Skeletal muscle tissue (tissue), 4 donors: ENCODE data around the gene HHLA2. TPM values are rescaled to one million over a fixed set of nuclear protein-coding genes. Genes with fewer than 3 reads are reported as not detected.
"Not testable (repeated sequence)": the region's sequence is repeated elsewhere in the genome, so short reads cannot be mapped to it uniquely, and the experiment has no call there.

Experiments
- H3K27ac ChIP-seq: one replicate; pipeline ENCODE4 v1.7.0; 2013; ENCODE audit warnings: mild to moderate bottlenecking, low read depth, low read length, inconsistent platforms
- H3K27me3 ChIP-seq, 3 donors: one replicate each; pipeline ENCODE4 v1.7.0; 2013; ENCODE audit warnings: low read length in 3 of 3; ENCODE audit not compliant: control insufficient read depth in 3 of 3, insufficient read depth in 3 of 3
- H3K36me3 ChIP-seq, 3 donors: one replicate each; pipeline ENCODE4 v1.7.0; 2013; ENCODE audit warnings: low read length in 3 of 3; ENCODE audit not compliant: control insufficient read depth in 3 of 3, insufficient read depth in 3 of 3
- H3K4me1 ChIP-seq, 3 donors: one replicate each; pipeline ENCODE4 v1.7.0; 2013; ENCODE audit warnings: low read length in 3 of 3, mild to moderate bottlenecking in 3 of 3; ENCODE audit not compliant: control insufficient read depth in 3 of 3, insufficient read depth in 3 of 3
- H3K4me3 ChIP-seq, 3 donors: one replicate each; pipeline ENCODE4 v1.7.0; 2013; ENCODE audit warnings: low read length in 3 of 3
- H3K9ac ChIP-seq, 3 donors: one replicate each; pipeline ENCODE4 v1.7.0; 2013; ENCODE audit warnings: low read length in 3 of 3, mild to moderate bottlenecking in 3 of 3, moderate library complexity in 2 of 3, low read depth in 1 of 3
- H3K9me3 ChIP-seq, 3 donors: one replicate each; pipeline ENCODE4 v1.7.0; 2013; ENCODE audit warnings: low read length in 3 of 3; ENCODE audit not compliant: control insufficient read depth in 3 of 3
- total RNA-seq: library from RNA; depleted of rRNA; stranded (reverse); fragments of >200 nt; gene quantifications from one replicate; pipeline ENCODE4 v1.2.3, GENCODE V29; 2014
- donor health status: Osteomylitis.

The HHLA2 gene, protein sequence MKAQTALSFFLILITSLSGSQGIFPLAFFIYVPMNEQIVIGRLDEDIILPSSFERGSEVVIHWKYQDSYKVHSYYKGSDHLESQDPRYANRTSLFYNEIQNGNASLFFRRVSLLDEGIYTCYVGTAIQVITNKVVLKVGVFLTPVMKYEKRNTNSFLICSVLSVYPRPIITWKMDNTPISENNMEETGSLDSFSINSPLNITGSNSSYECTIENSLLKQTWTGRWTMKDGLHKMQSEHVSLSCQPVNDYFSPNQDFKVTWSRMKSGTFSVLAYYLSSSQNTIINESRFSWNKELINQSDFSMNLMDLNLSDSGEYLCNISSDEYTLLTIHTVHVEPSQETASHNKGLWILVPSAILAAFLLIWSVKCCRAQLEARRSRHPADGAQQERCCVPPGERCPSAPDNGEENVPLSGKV
- not detected for total RNA-seq

DNA sequence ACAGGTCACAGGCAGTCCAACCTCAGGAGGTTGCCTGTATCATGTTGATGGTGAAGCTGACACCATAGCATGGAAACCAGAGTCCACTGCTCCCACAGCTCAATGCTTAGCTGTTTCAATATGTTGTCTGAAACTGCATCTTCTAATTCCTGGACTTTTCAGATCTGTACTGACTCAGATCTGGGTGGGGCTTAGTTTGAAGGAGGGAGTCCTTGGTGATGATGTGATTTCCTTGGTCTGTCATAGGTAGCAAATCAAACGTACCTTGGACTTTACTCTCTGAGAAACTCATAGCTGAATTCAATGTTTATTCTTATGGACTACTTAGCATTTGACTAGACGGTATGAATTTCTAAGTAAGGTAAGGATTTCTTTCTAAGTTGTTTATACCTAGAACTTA is at the start of gene HHLA2:
TSS of gene HHLA2 (plus strand) at position 310 of the 400 bp plus-strand sequence. CDS start 55,266 bp downstream, outside the sequence.
- no peak within 1 kb of the TSS for H3K4me3 ChIP-seq
- H3K9ac ChIP-seq = no peak within 1 kb of the TSS
- H3K27me3 ChIP-seq = no peaks in the 10 kb centered on the region
- H3K4me1 ChIP-seq = peaks cover 0 to 2% (median 0%) of the 10 kb centered on the region in 3 donors
- no peak within 1 kb of the TSS for H3K27ac ChIP-seq
- H3K9me3 ChIP-seq = no peaks in the 10 kb centered on the region
- no peaks in the 10 kb centered on the region for H3K36me3 ChIP-seq

DNA sequence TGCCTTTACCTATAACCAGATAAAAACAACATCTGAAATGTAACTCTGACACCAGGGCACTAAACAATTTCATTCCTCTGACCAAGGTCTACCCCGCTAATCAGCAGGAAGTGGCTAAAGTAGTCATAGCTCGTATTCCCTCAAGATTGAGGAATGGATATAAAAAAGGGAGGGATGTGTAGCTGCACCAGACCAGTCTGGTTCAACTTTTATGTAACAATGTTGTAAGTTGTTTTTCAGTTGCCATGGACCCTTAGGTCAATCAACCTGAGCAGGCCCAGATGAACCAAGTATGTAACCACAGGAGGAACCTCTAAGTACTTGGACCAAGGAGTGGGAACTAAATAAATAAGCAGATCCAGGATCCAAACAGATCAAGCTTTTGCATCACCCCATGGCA is 45.7 kb upstream of the HHLA2 start:
- Histone ChIP-seq H3K36me3 (no peaks in the 10 kb centered on the region), H3K27ac (no peak overlapping the region), H3K9ac (no peak overlapping the region), H3K9me3 (no peaks in the 10 kb centered on the region), H3K27me3 (no peaks in the 10 kb centered on the region), H3K4me3 (no peak overlapping the region), H3K4me1 (no peaks in the 10 kb centered on the region)

DNA sequence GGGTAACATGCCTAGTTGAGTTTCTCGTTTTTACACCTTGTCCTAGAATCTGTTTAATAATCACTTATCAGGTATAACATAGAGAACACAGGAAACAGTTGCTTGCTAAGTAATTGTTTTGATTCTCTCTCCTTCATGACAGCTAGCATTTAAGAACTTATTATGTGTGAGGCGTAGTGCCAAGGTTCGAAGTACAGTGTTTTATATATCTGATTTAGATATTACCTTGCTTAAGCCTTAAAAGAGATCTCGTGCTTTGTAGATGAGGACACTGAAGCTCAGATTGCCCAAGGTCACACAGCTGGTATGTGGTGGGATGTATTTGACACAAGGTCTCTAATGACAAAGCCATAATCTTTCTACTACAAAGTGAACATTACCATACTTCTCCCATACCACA is 45.1 kb upstream of the HHLA2 start:
- Histone ChIP-seq H3K36me3 (no peaks in the 10 kb centered on the region), H3K4me1 (no peaks in the 10 kb centered on the region), H3K27me3 (no peaks in the 10 kb centered on the region), H3K9me3 (no peaks in the 10 kb centered on the region), H3K9ac (no peak overlapping the region), H3K4me3 (no peak overlapping the region), H3K27ac (no peak overlapping the region)

DNA sequence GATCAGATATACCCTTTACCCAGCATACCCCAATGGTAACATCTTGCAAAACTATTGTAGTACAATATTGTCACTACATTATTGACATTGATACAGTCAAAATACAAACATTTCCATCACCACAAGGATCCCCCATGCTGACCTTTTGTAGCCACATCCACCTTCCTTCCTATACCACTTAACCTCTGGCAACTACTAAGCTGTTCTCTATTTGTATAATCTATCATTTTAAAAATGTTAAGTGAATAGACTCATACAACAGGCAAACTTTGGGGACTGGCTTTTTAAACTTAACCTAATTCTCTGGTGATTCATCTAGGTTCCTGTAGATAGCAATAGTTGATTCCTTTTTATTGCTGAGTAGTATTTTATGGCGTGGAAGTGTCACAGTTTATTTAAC is 44.5 kb upstream of the HHLA2 start:
- H3K4me1 ChIP-seq = no peaks in the 10 kb centered on the region
- H3K4me3 ChIP-seq = no peak overlapping the region
- H3K27me3 ChIP-seq = no peaks in the 10 kb centered on the region
- H3K9ac ChIP-seq = no peak overlapping the region
- no peaks in the 10 kb centered on the region for H3K36me3 ChIP-seq
- H3K9me3 ChIP-seq = no peaks in the 10 kb centered on the region
- no peak overlapping the region for H3K27ac ChIP-seq

DNA sequence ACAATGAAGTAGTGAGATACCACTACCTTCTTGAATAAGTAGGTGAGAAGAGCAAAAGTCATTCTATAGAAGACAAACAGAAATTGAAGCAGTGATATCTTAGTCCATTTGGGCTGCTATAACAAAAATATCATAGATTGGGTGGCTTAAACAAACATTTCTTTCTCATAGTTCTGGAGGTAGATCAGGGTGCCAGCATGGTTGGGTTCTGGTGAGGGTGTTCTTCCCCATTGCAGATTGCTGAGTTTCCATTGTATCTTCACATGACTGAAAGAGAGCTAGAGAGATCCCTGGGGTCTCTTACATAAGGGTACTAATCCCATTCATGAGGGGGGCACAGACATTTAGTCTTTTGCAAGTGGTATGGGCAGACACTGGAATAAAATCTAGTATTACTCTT is 41.2 kb upstream of the HHLA2 start:
- H3K27me3 ChIP-seq = no peaks in the 10 kb centered on the region
- H3K27ac ChIP-seq = no peak overlapping the region

DNA sequence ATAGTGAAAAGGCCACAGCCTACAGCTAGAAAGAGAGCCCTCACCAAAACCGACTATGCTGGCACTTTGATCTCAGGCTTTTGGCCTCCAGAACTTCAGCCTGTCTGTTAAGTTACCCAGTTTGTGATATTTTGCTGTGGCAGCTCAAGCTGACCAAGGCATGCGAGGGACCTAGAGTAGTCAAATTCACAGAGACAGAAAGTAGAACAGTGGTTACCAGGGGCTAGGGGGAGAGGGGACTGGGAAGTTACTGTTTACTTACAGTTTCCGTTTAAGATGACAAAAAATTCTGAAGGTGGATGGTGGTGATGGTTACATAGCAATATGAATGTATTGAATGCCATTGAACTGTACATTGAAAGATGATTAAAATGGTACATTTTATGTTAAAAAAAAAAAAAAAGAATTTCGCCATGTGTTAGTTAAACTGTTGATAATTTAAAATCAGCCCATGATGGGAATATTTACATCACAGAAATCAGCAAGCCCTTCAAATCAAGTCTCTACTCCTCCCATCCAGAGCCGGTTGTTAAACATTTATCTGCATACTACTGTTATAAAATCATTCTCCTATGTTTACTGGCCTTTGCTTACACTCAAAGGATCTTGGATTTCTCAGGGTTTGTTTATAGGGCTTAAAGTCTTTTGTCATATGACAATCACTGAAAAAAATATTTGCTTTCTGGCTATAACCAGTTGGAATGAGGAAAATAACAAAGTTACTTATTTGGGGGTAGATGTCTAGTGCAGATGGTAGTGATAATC is 31.6 kb upstream of the HHLA2 start:
- H3K9me3 ChIP-seq, H3K9ac ChIP-seq, H3K27me3 ChIP-seq, H3K4me3 ChIP-seq, H3K27ac ChIP-seq, H3K4me1 ChIP-seq, H3K36me3 ChIP-seq: not testable (repeated sequence)

More for the DNA sequence above, 41.2 kb upstream of the HHLA2 start:
- Histone ChIP-seq H3K36me3 (no peaks in the 10 kb centered on the region), H3K4me1 (no peaks in the 10 kb centered on the region), H3K9me3 (no peaks in the 10 kb centered on the region), H3K4me3 (no peak overlapping the region), H3K9ac (no peak overlapping the region)

DNA sequence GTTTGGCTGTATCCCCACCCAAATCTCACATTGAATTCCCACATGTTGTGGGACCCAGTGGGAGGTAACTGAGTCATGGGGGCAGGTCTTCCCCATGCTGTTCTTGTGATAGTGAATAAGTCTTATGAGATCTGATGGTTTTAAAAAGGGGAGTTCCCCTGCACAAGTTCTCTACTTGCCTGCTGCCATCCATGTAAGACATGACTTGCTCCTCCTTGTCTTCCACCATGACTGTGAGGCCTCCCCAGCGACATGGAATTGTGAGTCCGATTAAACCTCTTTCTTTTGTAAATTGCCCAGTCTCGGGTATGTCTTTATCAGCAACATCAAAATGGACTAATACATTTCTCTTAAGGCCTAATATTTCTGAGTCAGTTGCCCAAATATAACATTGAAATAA is 28.1 kb upstream of the HHLA2 start:
- H3K36me3 ChIP-seq, H3K4me1 ChIP-seq, H3K9me3 ChIP-seq, H3K27me3 ChIP-seq, H3K9ac ChIP-seq, H3K4me3 ChIP-seq, H3K27ac ChIP-seq: not testable (repeated sequence)

DNA sequence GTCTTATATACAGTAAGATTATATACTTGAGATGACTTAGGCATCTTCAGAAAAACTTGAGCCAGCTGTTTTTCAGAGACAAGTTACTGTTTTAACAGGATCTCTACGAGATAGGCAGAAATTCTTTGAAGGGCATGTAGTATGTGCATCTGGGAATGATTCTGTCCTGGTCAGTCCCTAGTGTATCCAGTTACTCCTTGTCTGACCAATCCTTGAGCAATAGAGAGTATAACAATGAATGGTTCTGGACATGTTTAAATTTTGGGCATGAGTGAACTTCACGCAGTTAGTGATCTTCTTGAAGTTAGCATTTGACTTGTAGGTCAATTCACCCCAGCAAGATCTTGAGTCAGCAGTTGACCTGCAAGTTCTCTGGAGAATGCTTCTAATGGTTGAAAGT is 24.7 kb upstream of the HHLA2 start:
- Histone ChIP-seq H3K27ac (no peak overlapping the region), H3K27me3 (no peaks in the 10 kb centered on the region), H3K36me3 (no peaks in the 10 kb centered on the region), H3K4me1 (no peaks in the 10 kb centered on the region), H3K4me3 (no peak overlapping the region), H3K9ac (no peak overlapping the region), H3K9me3 (no peaks in the 10 kb centered on the region)

DNA sequence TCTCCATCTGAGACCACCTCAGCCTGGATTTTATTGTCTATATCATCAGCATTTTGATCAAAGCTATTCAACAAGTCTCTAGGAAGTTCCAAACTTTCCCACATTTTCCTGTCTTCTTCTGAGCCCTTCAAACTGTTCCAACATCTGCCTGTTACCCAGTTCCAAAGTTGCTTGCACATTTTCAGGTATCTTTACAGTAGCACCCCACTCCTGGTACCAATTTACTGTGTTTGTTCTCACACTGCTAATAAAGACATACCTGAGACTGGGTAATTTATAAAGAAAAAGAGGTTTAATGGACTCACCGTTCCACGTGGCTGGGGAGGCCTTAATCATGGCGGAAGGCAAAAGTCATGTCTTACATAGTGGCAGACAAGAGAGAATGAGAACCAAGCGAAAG is 17.3 kb upstream of the HHLA2 start:
- H3K4me1 ChIP-seq, H3K4me3 ChIP-seq, H3K36me3 ChIP-seq, H3K9me3 ChIP-seq, H3K9ac ChIP-seq, H3K27ac ChIP-seq, H3K27me3 ChIP-seq: not testable (repeated sequence)

DNA sequence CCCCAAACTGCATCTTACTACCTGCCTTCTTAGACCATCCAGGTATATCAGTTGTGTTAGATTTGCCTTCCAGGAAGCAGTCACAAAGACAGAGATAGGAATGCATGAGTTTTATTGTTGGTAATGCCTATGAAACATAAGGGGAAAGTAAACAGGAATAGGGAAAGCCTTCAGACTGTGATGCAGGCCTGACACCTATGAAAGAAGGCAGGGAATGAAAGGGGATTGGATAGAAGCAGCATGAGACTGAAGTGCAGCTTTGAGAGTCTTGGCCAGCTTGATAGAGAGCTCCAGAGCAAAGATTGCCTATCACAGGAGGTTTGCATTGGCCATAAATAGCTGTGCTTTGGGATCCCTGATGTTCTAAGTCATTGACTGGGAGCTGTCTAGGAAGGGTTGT is 15.9 kb upstream of the HHLA2 start:
- H3K4me1 ChIP-seq = no peaks in the 10 kb centered on the region
- no peak overlapping the region for H3K4me3 ChIP-seq
- H3K9ac ChIP-seq = no peak overlapping the region
- no peaks in the 10 kb centered on the region for H3K36me3 ChIP-seq
- no peaks in the 10 kb centered on the region for H3K9me3 ChIP-seq
- peaks cover 0 to 2% (median 0%) of the 10 kb centered on the region in 3 donors for H3K27me3 ChIP-seq
- no peak overlapping the region for H3K27ac ChIP-seq
